HG02852 (cell line): ENCODE results near the gene C1orf87.

Source experiments
- ATAC-seq: cut with Tn5 transposase; IDR thresholded peaks from one replicate; pipeline ENCODE4 v1.9.1; 2021; ENCODE audit warnings: mild to moderate bottlenecking, moderate library complexity; ENCODE audit not compliant: unreplicated experiment

C1orf87 gene, protein sequence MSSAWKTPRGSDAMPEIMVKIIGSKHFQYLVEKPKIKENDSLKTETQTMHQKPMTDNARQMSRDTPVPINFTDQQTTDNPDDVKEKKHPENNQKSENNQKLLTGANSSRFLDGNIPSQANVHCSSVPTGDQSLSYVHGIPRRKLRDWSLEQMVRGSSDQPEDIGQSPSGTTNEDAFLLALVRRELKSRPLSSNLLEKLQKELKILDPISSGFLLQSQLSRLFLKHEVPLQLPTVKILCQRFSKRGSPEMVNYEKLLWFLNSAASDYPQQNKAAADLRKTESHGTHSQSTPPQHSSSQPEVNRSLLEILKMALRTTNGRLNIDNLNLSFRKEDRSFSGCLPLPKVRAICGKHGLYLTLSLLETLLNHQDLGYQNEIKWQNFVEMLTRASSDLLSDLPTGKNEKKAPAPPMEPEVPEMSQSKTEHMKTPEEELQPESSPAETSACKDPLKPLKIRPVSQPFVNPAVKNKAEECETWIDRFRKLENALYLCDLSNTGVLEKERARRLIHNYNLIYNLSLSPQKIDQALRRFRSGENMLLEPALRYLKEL

DNA sequence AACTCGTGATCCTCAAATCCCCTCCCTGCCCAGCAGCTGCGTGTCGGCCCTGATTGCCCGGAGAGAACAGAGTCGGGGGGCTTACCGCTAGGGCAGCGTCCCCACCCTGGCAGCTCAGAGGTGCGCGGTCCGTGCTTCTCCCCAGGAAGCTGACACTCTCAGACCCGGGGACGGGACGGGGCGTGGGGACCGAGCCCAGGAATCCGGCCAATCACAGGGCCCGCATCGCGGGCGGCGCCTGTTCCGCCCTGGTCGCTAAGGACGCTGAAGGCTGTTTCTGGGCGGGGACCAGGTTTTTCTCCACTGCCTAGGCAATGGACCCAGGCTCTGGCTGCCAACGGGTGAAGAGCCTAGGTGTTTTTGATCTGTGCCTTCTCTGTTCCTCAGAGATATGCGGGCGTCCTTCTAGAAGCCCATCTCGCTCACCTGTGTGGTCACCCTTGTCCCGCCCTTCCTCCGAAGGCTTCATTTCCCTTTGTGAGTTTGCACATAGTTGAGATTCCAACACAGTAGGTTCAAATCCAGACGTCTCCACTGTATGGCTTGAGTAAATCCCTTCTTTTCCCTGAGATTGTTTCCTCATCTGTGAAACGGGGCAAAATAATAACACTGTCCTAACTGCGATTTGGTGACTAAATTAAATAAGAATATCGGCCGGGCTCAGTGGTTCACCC, at the start of gene C1orf87:
C1orf87 (minus strand) TSS at position 166 of the 674 bp plus-strand sequence. CDS start 1,127 bp downstream, outside the sequence.
- ATAC-seq, result no peak

DNA sequence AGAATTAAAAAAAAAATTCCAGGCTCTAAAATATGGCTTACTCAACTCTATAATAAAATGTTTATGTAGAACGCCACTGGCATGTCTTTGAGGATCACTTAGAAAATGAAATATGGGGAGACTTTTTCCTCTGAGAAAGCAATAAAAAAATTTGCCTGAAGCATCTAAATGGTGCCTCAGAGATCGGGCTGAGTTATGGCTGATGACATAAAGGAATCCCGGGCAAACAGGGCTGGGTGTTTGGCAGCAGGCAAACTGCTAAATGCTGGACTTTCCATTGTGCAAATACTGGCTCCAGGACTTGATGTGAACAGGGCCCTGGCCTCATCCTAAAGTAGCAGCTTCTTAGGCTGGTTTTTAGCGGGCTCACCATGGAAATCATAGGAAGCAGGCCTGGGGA, 44.5 kb upstream of the C1orf87 start:
- ATAC-seq, result no peak

DNA sequence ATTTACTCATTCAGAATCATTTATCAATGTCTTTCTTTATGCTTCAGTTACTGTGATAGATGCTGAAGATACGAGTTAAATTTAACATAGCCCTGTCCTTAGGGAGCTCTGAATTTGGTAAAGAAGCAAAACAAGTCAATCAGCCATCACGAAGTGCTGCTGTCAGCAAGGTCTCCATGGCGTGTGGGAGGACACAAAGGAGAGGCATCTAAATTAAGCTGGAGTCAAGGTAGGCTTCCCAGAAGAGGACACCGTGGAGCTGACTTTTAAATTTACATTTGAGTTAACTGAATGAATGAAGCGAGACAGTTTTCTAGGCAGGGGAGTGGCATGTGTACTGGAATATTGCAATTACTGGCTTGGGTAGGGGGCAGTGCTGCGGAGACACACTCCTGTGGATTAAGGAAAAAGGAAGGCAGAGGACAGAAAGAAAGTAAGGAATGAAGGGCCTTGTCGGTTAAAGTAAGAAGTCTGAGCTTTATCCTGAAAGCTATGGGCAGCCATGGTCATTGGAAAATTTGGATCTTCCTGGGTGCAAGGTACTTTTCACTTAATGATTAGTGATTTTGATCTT, 41.3 kb upstream of the C1orf87 start:
- ATAC-seq, result no peak

DNA sequence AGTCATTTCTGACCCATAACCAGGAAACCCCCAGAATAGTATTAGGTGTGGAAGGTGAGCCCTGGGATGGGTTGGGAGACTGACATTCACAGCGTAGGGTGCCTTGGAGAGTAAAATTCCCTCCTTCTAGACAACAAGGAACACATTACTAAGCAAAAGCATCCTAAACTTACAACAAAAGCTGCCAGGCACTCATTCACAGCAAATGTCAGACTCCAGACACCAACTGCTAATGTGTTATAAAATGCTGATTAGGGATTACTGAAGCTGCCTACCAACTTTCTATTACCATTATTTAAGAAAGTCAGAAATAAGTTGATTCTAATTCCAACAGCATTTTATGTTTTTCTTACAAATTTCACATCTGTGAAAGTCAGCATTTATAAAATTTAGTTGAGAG, 40.0 kb upstream of the C1orf87 start:
- no peak for ATAC-seq

DNA sequence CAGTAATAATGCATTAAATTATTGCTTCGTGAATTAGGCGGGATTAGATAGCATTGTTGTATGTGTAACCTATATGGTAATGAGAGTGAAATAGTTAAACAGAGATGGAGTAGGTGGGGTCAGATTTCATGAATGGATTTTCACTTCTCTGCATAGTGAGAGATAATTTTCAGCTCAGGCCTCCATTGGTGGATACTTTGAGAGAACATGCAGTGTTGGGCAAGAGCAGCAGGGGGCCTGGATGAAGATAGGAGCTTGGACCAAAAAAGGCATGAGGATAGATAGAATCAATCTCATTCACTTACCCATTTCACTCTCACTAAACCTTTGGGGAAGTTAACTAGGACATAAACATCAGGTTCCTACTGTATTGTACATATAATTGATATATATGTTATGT, 39.5 kb upstream of the C1orf87 start:
- ATAC-seq, result no peak

DNA sequence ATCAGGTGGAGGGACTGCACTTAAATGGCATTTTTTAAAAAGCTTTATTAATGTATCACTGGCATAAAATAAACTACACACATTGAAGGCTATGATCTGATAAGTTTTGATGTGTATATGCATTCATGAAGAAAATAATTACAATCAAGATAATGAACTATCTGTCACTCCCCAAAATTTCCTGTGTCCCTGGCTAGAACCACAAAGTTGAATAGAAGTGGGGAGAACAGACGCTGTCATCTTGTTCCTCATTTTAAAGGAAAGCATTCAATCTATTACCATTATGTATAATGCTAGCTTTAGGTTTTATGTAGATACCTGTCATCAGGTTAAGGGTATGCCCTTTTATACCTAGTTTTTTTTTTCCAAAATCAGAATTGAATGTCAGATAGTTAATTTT, 38.1 kb upstream of the C1orf87 start:
- ATAC-seq, result no peak

DNA sequence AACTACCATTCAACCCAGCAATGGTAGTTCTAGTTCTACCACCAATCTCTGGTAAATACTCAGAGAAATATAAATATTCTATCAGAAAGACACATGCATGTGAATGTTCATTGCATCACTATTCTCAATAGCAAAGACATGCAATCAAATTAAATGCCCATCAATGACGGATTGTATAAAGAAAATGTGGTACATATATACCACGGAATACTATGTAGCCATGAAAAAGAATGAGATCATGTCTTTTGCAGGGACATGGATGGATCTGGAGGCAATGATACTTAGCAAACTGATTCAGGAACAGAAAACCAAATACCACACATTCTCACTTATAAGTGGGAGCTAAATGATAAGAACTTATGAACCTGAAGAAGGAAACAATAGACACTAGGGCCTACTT, 37.5 kb upstream of the C1orf87 start:
- ATAC-seq, result no peak

DNA sequence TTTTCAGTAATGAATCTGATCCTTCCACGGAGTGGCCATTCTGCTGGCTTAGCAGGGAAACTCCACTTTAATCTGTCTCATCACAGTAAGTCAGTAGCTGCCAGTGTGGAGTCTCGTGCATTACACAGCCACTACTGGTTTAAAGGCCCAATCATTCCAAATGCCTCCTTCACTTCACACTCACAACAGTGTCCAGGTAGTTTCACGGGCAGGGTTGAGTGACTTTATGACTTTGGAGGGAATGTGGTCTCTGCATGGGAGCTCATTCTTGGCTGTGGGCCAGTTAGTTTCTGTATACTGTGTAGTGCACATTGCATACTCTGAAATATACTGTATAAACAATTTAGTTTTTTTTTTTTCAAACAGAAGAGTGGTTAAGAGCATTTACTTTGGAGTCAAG, 34.6 kb upstream of the C1orf87 start:
- no peak for ATAC-seq

DNA sequence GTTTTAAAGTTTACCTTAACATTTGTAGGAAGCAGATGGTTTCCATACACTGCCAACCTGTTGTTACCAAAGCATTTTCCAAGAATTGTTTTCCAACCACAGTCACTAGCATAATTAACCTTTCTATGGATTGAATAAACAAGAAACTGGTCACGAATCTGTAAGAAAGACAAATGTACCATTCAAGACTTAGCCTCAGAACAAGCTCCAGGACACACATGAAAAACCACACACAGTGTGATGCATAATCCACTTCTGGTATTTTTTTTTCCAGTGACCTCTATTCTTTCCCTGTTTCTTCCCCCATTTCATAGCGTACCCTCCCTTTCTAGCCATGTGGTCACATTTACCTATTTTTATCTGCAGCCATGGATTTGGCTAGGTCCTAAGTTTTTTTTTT, 29.6 kb upstream of the C1orf87 start:
- ATAC-seq, result no peak

DNA sequence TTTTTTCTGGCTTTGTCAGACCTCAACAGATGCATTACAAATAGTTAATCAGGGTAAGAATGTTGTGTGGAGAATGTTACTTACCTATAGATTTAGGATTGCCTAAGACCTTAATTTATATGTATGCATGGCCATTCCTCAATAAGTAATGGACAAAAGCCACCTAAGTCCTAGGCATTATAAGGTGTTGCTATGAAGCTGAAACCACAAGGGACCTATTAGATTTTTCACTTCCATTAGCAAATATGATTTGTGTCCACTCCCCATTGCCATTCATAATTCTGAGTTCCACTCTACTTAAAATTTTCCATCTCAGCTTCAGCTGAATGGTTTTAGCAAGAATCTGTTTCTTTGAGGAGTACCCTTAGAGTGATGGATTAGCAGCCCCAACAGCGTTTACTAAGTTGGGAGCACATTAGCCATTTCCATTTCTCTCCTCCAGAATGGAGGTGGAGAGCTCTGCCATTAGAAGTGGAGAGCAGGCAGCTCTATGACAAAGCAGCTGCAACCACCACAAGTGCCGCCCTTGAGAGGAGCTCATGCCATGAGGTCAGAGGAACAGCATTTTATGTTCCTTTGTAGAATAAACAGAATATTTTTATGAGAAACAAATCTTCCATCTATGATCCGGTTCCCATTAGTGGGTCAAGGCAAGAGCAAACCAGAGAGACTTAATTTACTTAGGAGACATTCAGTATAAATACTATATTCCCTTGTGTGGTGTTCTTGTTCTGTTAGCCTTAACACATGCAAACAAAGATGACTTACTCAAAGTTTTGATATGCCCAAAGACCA, 28.9 kb upstream of the C1orf87 start:
- ATAC-seq, result no peak

DNA sequence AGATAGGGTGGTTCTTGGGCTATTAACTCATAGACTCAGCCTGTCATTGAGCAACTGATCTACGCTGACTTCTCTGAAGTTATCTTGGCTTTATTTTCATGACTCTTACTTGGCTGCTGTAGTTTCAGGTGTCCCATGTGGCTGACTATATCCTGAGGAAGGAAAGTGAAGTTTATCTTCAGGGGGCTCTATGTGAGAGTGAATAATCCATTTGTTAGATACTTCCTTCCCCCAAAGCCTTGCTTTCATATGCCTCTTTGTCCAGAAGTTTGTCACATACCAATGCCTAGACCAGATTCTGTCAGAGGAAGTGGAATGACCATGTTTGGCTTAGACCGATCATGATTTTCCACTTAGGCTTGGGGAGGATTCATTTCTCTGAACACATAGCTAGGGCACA, 27.9 kb upstream of the C1orf87 start:
- ATAC-seq, result no peak

DNA sequence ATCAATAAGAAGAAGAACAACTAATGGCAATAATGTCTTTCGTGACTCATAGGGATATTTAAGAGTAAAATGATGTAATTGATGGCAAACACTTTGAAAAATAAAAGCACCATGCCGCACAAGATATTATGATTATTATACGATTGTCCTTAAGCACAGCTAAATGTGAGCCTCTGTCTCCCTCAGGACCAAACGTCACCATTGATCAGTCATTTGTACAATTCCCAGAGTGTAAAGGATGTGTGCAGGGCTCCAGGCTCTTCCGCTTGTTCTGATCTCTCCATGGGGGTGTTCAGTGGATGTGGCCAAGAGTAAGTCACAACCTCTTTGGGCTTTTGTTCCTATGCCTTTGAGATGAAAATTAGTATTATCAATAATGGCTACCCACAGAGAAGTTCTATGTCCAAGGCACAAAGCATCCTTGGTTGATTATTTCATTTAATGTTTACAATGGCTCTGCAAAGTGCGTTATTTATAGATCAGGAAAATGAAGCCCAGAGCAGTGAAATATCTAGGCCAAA, 17.7 kb upstream of the C1orf87 start:
- ATAC-seq, result no peak

DNA sequence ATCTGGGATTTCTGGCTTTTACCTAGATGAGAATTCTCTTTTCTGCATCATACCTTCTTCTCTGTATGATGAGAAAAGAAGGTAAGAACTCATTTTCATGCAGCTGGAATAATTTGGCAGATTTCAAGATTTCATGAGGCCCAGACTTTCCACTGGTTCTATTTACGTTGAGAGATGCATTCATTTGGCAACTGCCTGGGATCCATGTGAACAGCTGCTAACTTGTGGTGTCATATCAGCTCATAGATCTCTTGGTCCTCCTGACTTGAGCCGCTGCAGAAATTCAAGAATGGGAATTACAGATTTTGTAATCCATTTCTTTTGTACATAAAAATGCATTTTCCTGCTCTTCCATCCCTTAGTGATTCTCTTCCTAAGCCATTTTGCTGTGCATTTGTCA, 17.1 kb upstream of the C1orf87 start:
- no peak for ATAC-seq

DNA sequence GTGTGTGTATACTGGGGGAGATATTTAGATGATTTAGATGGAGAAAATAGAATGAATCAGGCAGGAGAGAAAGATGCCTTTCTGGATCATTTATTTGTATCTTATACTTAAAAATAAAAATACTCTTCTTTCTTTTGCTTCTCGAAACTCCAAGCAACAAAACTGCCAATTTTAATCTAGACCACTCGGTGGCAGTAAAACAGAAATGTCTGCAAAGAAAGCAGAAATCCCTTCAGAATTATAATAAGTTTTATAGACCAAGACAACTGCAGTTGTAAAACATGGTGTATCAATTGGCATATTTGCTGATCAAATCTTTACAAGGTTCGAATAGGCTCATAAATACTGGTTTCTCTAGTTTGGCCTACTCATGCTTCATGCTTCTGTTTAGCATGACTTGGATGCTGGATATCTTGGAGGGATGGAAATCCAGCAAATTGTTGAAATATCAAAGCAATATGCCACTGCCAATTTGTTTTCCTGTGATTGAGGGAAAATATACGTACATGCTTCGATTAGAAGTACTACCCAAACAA, 15.1 kb upstream of the C1orf87 start:
- ATAC-seq, result no peak

DNA sequence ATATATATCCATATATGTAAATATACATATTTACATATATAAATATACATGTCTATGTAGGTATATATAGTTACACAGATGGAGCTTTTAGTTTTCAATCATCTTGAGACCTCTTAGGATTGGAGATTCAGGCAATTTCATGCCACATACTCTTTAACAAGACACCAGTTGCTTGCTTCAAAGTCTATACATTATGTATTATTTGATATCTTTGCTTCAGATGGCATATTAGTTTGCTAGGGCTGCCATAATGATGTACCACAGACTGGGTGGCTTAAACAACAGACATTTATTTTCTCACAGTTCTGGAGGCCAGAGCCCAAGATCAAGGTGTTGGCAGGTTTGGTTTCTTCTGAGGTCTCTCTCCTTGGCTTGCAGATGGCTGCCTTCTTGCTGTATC, 14.1 kb upstream of the C1orf87 start:
- ATAC-seq, result no peak

DNA sequence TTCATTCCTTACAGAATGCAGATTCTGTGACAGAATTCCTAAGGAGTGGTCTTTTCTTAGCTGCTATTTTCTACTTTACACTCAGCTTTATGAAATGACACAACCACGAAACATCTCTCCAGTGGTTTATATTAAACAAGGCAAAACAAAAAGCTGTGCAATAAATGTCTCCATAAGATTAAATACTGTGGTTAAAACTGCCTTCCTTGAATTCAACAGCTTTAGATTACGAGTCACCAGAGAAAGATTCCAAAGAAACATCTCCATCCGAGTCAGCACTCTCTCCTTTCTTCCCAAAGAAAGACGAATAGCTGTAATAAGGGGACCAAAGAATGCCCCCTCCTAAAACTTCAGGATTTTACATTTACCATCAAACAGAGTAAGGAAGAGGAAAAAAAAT, 4.6 kb upstream of the C1orf87 start:
- no peak for ATAC-seq

DNA sequence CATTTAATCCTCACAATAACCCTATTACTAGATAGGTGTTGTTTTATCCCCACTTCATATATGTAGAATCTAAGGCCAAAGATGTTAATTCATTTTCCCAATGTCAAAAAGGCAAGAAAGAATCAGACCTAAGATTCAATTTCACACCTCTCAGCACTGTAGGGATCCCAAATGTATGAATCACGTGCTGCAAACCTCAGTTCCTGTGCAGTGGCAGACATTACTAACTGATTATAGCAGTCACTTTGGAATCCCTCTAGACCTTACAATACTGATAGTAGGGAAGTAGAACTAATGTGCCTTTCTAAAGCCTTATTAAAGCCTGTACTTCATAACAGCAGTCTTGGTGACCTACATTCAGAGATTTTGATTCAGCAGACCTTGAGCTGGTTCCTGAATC, 2.3 kb downstream of the C1orf87 start:
- ATAC-seq, result no peak

DNA sequence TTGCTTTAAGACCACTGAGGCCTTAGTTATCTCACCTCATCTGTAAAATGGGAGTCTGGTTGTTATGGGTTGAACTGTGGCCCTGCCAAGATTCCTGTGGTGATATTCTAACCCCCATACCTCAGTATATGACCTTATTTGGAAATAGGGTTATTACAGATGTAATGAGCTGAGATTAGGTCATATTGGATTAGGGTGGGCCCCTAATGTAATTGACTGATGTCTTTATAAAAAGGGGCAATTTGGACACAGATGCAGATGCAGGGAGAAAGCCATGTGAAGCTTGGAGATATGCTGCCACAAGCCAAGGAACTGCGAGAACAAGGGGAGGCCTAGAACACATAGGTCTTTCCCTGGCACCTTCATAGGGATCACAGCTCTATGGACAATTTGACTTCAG, 3.9 kb downstream of the C1orf87 start:
- no peak for ATAC-seq

DNA sequence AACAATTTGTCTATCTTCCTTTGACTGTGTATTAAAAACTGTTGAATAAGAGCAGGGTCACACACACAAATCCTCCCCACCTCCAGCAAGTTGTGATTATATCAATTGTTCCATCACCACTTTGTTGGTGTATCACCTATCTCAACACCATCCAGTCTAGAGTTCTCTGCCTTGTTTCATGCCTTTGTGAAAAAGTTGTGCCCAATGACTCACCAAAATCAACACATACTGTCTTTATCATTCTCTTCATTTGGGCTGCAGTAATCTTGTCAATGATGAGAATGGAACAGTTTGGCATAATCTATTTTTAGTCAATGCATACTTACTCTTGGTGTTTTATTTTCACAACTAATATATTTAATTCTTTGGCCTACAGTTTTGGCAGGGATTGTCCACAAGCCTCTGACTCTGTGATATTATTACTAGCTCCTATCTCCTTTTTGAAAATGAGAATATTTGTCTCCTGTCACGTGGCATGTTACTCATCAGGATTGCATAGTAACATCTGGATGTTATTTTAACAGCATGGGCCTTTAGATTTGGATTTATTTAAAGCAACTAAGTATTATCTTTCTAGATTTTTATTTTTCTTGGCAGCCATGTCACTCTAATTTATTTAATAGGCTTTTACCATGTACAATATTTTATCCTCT, 5.1 kb downstream of the C1orf87 start:
- no peak for ATAC-seq

DNA sequence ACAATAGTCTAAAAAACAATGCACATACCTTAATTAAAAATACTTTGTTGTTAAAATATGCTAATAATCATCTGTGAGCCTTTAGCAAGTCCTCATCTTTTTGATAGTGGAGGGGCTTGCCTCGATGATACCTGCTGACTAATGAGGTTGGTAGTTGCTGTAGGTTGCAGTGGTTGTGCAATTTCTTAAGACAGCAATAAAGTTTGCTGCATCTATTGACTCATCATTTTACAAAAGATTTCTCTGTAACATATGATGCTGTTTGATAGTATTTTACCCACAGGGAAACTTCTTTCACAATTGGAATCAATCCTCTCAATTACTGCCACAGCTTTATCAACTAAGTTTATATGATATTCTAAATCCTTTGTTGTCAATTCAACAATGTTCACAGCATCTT, 7.6 kb downstream of the C1orf87 start:
- no peak for ATAC-seq
